Measurements from ENCODE around the gene PRSS38.

- TF ChIP-seq POLR2A (IDR thresholded peaks at IDR 0.05) = no peak
- TF ChIP-seq POLR2AphosphoS5 (IDR thresholded peaks at IDR 0.05) = no peak
- no peak for TF ChIP-seq CTCF (IDR thresholded peaks at IDR 0.05)
- TF ChIP-seq EP300 (IDR thresholded peaks at IDR 0.05) = no peak
These were observed 41.3 kb upstream of the PRSS38 start for GRCh38 chr1:227774051-227774731.

Data from gastroesophageal sphincter (tissue), 3 donors.